NCI-H187 treated with DMSO at 0.1 percent for 48 hours (cell line): ENCODE measurements around the gene VAMP7.
"Not testable (repeated sequence)": the region's sequence is repeated elsewhere in the genome, so short reads cannot be mapped to it uniquely, and the experiment has no call there.

Experiments
- DNase-seq: peaks from one replicate; lab custom pipeline; 2025; lab: John Stamatoyannopoulos, UW

VAMP7 gene

DNA sequence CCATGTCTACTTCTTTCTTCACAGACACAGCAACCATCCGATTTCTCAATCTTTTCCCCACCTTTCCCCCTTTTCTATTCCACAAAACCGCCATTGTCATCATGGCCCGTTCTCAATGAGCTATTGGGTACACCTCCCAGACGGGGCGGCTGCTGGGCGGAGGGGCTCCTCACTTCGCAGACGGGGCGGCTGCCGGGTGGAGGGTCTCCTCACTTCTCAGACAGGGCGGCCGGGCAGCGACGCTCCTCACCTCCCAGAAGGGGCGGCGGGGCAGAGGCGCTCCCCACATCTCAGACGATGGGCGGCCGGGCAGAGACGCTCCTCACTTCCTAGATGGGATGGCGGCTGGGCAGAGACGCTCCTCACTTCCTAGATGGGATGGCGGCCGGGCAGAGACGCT lies 26.5 kb downstream of the VAMP7 start:
- not testable (repeated sequence) for DNase-seq

DNA sequence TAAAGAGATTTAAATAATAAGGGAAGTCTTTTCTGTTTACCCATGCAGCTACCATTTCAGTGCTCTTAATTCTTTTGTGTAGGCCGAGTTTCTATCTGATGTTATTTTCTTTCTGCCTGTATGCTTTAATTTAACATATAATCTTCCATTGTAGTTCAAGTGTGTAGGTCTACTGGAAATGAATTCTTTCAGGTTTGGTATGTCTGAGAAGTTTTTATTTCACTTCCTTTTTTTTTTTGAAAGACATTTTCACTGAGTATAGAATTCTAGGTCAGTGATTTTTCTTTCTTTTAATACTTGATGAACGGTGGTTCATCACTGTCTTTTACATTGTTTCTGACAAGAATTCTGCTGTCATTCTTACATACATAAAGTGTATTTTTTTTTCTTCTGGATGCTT lies 42.1 kb downstream of the VAMP7 start:
- no peak for DNase-seq

- not testable (repeated sequence) for DNase-seq
Observed at GRCh38 chrX:155930852-155931618, 49.9 kb downstream of the VAMP7 start.

DNA sequence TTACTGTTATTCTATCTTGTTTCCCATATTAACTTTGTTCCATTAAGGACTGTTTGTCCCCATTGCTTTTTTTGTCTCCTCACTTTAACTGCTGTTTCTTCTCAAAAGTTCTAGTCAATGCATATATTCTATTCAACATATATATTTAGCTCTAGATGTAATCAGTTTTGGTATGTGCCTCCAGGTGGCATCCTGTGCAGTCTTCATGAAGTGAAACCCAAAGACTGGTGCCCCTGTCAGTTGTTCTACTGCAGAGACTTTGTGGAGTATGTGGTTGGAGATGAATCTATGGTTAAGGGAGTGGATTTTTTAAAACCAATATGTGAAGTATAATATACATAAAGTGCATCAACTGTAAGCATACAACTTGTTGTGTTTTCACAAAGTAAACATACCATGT lies 57.0 kb downstream of the VAMP7 start:
- no peak for DNase-seq

- DNase-seq, result no peak
Observed at GRCh38 chrX:155949098-155949497, 68.0 kb downstream of the VAMP7 start.

DNA sequence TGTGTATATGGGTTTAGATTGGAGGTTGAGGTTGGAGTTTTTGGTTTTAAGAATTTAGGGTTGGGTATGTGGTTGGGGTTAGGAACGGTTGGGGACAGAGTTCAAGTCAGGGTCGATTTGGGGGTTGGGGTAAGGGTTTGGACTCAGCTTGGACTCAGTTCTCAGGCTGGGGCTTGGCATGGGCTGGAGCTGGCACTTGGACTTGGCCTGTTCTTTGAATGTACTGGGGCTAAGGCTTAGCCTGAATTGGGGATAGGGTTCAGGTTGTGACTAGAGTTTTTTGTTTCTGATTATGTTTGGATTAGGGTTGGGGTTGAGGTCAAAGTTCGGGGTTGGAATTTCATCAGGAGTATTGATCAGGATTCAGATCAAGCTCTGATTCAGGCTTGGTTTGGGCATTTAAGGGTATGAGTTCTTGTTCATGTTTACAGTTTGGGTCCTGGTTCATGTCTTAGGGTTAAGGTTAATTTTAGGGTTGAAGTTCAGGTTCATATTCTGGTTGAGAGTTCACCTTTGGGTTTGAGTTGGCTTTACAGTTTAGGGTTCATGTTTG lies 70.2 kb downstream of the VAMP7 start:
- DNase-seq, result no peak

GRCh38 chrX:155953055-155953454 lies 71.9 kb downstream of the VAMP7 start:
- no peak for DNase-seq

GRCh38 chrX:155954793-155955192 lies 73.6 kb downstream of the VAMP7 start:
- DNase-seq, result no peak

DNA sequence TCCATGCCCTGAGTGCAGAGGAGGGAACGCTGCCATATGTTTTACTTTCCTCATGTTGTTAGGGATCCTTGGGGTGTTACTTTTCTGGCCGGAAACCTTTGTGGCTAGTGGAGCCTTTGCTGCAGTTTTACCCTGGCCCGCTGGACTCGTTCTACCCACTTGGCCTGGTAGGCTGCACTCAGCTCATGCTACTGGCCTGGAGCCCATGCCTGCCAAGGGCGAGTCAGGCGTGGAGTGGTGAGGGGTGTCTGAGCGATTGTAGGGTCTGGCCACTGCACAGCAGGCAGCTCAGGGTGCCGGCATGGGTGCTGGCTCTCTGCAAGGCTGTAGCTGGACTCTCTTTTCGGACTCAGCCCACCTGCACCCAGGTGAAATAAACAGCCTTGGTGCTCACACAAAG lies 75.0 kb downstream of the VAMP7 start:
- DNase-seq, result no peak

DNA sequence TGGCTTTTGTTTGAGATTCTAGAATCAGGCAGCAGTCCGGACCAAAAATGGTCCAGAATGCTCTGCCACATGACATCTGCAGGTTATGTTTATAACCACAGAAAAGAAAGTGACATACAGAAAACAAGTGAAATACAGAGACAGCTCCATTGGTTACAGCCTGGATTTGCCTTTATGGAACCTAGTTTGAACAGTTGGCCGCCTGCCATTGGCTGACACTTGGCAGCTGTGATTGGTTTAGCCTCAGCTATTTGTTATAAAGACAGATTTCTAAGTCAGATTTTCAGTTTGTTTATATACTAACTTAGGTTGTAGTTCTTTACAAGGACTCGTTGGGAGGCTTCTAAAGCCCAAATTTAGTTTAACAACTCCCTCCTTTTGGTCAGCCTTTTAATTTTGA lies 75.5 kb downstream of the VAMP7 start:
- no peak for DNase-seq

DNA sequence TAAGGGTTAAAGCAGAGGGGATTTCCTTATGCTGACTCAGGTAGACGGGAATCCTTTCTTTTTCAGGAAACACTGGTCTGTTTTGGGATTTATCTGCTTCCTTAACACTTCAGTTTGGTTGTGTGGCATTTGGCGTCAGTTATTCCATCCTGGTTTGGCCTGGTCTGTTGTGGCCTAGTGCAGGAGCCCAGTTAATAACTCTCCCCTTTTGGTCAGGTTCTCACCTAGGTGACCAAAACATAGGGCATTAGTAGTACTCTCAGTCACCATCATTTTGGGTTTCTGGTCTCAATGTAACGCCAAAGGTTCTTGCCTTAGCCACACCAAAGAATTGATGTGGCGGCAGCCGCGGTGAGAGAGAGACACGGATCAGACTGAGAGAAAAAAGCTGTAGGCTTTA lies 76.7 kb downstream of the VAMP7 start:
- no peak for DNase-seq

DNA sequence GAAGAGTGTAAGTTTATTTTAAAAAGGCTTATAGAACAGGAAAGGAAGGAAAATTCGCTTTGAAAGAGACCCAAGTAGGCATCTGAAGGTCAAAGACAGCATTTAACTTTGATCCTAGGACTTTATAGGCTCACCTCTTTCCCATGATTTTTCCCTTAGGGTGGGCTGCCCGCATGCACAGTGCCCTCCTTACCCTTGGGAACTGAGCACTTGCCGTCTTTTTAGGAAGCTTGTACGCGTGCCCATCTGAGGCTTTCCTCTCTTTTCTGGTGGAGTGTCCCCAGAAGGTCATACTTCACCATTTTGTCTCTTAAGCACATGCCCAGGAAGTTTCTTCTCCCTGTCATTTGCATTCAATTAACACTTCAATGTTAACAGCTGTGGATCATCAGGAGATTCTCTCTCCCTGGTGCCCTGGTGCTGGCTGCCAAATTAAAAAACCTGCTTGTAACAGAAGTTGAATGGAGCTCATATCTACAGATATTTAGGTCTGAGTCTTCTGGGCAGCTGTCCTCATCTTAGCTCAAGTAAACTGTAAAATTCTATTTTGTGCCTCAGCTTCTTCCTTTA lies 78.0 kb downstream of the VAMP7 start:
- no peak for DNase-seq

GRCh38 chrX:155962906-155963305 lies 81.8 kb downstream of the VAMP7 start:
- DNase-seq, result no peak

DNA sequence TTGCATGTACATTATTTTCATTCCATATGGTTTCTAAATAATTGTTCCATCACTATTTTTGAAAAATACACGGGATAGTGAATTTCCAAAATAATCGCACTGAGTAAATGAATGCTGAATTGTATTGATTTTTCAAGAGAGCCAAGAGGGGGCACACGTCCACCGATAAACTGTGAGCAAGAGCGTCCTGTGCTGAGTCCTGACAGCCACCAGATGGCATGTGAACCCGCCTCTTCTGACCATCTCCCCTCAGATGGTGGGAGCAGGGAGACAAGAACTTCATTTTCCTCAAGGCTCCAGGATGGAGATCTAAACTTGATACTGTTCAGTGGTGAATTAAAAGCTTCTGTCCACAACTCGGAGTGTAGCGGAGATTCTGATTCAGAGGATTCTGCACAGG lies 85.7 kb downstream of the VAMP7 start:
- DNase-seq, result no peak

DNA sequence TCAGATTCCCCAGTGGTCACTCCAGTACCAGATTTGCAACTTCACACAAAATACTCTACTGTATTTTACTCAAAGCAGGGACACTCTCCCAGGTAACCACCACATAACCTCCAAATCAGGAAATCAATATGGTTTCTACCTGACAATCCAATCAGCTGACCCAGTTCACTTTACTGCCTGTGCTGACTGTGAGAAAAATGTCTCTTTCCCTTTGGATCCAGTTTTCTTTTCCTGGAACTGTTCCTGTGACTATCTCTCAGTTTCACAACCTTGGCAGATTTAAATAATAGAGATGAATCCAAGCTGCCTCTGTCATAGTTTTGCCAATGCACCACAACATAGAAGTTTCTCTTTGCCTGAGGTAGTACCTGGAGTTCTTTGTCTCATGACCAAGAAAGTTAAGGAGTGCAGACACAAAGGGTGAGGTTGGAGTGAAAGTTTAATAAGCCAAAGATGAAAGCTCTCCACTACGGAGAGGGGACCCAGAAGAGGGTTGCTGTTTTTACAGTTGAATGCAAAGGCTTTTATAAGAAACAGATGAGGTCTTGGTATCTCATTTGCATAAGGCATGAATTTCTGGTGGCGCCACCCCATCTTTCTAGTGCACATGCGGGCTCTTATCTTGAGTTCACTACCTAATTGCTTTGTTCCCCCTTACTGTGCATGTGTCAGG lies 86.6 kb downstream of the VAMP7 start:
- no peak for DNase-seq

DNA sequence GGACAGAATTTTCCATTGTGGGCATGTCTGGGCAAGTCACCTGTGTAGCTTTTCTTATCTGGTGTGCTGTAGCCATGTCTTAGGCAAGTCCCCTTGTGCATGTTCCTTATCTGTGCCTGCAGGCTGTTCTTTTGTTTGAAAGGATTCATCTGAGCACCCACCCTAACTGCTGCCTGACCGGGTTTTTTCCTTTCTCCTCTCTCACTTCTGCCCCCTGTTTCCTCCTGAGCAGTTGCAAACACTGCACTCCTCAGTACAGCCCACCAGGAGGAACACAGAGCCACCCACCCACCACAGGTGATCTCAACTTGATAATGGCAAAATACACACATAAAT lies 87.1 kb downstream of the VAMP7 start:
- no peak for DNase-seq

- no peak for DNase-seq
Observed at GRCh38 chrX:155968791-155969190, 87.6 kb downstream of the VAMP7 start.

DNA sequence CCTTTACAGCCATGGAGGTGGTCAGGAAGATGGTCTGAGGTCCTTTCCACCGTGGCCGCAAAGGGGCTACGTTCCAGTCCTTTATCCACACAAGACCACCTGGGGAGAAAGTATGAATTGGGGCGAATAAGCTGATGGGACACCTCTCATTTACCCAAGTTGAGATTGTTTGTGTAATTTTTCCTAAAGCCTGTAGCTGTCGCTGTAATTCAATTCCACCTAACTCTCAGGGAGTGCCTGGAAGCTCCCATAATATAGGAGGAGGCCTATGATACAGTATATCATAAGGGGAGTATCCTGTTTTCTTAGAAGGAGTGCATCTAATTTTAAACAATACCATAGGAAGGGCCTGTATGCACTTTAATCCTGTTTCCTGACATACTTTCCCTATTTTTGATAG lies 90.5 kb downstream of the VAMP7 start:
- not testable (repeated sequence) for DNase-seq

DNA sequence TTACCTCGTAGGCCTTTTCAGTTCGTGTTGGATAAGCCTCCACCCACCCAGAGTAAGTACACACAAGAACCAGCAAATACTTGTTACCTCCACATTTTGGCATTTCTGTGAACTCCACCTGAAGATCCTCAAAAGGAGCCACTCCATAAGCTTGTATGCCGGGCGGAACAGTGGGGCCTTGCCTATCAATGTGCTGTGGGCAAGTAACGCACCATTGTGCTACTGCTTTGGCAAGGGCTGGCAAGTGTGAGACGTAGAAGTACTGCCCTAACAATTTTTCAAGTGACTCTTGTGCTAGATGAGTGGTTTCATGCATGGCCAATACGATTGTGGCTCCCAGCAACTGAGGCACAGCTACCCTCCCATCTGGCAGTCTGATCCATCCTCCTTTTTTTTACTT lies 91.1 kb downstream of the VAMP7 start:
- DNase-seq, result not testable (repeated sequence)

GRCh38 chrX:155983326-155983725 lies 102.2 kb downstream of the VAMP7 start:
- DNase-seq, result no peak

DNA sequence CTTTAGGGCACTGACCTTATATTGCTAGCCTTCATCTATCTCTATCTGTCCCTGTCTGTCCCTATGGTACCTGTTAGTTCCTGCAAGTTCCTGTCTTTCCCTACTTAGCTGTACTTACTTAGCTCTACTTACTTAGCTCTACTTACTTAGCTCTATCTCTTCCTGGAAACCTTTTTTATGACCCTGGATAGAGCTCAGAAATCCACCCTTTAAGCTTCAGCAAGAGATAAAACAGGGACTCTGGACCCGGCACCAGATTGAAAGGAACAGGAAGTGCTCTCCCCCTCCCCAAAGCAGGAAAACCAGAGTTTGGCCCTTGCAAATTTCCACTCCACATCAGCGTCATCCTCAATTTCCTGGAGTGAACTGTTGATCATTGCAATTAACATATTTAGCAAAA lies 104.1 kb downstream of the VAMP7 start:
- no peak for DNase-seq

GRCh38 chrX:155986995-155987394 lies 105.8 kb downstream of the VAMP7 start:
- DNase-seq, result not testable (repeated sequence)

GRCh38 chrX:155988859-155989258 lies 107.7 kb downstream of the VAMP7 start:
- DNase-seq, result no peak
